ENCODE data around the gene BACH2.
"Not testable (repeated sequence)": the region's sequence is repeated elsewhere in the genome, so short reads cannot be mapped to it uniquely, and the experiment has no call there.

Gene BACH2

GRCh38 chr6:90062051-90062450 is 234.6 kb downstream of the BACH2 start:
- DNase-seq (ENCODE audit: low spot score) = no peak

- not testable (repeated sequence) for DNase-seq (ENCODE audit: low spot score)
These were observed 237.5 kb downstream of the BACH2 start for GRCh38 chr6:90059178-90059577.

DNA sequence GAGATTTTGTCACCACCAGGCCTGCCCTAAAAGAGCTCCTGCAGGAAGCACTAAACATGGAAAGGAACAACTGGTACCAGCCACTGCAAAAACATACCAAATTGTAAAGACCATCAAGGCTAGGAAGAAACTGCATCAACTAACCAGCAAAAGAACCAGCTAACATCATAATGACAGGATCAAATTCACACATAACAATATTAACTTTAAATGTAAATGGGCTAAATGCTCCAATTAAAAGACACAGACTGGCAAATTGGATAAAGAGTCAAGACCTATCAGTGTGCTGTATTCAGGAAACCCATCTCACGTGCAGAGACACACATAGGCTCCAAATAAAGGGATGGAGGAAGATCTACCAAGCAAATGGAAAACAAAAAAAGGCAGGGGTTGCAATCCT is 240.7 kb downstream of the BACH2 start:
- not testable (repeated sequence) for DNase-seq (ENCODE audit: low spot score)

DNA sequence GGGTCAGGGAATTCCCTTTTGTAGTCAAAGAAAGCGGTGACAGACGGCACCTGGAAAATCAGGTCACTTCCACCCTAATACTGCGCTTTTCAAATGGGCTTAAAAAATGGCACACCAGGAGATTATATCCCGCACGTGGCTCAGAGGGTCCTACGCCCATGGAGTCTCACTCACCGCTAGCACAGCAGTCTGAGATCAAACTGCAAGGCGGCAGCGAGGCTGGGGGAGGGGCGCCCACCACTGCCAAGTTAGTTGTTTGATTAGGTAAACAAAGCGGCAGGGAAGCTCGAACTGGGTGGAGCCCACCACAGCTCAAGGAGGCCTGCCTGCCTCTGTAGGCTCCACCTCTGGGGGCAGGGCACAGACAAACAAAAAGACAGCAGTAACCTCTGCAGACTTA is 242.4 kb downstream of the BACH2 start:
- not testable (repeated sequence) for DNase-seq (ENCODE audit: low spot score)

GRCh38 chr6:90053614-90054013 is 243.0 kb downstream of the BACH2 start:
- DNase-seq (ENCODE audit: low spot score) = no peak

- DNase-seq (ENCODE audit: low spot score) = no peak
These were observed 247.3 kb downstream of the BACH2 start for GRCh38 chr6:90049295-90049694.

- DNase-seq (ENCODE audit: low spot score) = no peak
These were observed 248.3 kb downstream of the BACH2 start for GRCh38 chr6:90048206-90048967.

DNA sequence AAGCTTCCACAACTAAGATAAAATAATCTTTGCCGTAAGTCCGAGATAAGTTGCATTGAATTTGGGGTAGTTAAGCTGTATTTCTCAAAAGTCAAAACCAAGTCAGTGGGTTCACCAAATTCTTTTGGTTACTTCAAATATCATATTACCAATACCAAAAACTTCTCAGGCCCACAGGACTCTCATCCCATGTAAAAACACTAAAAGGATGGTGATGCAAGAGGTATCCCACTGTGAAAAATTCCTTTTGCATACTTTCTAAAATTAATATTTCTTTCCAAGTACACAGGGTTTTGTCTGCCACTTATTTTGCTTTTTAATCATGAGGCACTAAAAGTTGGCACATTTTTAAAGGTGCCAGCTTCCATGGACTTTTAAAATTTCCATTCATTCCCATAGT is 251.1 kb downstream of the BACH2 start:
- DNase-seq (ENCODE audit: low spot score) = no peak

DNA sequence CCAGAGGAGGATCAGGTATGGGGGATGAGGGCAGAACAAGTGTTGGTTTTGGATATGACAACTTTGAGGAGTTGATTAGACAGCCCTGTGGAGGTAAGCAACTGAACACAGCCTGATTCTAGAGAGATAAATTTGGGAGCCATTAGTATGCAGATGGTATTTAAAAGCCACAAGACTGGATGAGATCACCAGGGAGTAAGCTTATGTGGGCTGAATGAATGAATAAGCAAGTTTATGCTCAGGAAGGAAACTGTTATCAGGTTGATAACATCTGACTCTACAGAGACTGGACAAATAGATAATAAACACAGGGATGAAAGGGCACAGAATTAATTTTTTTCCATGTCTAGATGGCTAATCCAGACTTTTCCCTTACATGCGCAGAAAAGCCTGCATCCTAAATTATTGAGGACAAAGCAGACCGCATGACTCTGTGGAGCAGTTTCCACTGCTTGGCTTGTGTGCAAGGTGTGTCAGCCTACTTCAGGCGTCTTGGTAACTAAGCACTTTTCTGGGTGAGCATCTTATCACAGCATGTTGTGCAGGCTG is 251.7 kb downstream of the BACH2 start:
- DNase-seq (ENCODE audit: low spot score) = no peak

DNA sequence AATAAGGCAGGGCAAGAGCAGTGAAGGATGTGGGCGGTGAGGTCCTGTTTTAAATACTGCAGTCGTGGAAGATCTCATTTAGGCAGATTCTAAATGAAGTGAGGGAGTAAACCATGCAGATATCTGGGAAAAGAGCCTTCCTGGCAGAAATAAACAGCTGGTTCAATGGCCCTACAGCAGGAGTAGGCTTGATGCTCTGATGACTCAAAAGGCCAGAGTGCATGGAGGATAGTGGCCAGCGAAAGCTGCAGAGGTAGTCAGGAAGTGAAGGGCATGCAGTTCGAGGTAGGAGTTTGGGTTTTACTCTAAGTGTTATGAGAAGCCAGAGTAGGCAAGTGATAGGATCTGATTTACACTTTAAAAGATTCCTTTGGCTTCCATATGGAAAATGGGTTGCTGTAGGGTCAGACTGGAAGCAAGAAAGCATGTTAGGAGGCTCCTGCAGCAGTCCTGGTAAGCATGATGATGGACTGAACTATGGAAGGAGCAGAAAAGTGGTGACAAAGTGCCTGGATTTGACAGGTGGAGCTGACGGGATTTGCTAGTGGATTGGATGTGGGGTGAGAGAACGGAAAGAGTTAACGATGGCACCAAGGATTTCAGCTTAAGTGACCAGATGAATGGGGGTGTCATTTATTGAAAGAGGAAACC is 252.3 kb downstream of the BACH2 start:
- DNase-seq (ENCODE audit: low spot score) = no peak

GRCh38 chr6:90040931-90041330 is 255.7 kb downstream of the BACH2 start:
- no peak for DNase-seq (ENCODE audit: low spot score)

- no peak for DNase-seq (ENCODE audit: low spot score)
These were observed 256.7 kb downstream of the BACH2 start for GRCh38 chr6:90039911-90040310.

- no peak for DNase-seq (ENCODE audit: low spot score)
These were observed 257.5 kb downstream of the BACH2 start for GRCh38 chr6:90038961-90039653.

- DNase-seq (ENCODE audit: low spot score) = no peak
These were observed 259.7 kb downstream of the BACH2 start for GRCh38 chr6:90036963-90037362.

- DNase-seq (ENCODE audit: low spot score) = no peak
These were observed 261.5 kb downstream of the BACH2 start for GRCh38 chr6:90035047-90035723.

DNA sequence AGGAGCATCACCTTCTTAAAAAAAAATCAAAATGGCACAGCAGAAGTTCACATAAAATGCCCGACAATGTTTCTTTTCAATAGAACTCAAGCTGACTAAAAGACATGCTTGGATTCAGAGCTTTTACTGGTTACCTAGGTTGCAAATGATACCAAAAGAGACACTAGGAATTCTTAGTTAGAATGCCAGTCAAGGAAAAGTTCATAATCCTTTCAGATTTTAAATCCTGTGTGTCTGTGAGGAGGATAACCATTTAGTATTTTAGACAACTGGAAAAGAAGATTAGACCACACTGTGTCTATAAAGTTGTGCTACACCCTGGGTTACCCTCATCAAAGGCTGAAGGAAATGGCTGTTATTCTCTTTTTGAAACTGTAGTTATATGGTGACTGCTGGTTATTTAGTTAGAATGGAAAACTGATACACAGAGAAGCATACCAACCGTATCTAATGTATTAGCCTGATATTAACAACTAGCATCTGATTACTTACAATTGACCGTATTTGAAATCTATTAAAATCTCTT is 262.8 kb downstream of the BACH2 start:
- DNase-seq (ENCODE audit: low spot score) = no peak

GRCh38 chr6:90032489-90033212 is 264.0 kb downstream of the BACH2 start:
- DNase-seq (ENCODE audit: low spot score) = not testable (repeated sequence)

DNA sequence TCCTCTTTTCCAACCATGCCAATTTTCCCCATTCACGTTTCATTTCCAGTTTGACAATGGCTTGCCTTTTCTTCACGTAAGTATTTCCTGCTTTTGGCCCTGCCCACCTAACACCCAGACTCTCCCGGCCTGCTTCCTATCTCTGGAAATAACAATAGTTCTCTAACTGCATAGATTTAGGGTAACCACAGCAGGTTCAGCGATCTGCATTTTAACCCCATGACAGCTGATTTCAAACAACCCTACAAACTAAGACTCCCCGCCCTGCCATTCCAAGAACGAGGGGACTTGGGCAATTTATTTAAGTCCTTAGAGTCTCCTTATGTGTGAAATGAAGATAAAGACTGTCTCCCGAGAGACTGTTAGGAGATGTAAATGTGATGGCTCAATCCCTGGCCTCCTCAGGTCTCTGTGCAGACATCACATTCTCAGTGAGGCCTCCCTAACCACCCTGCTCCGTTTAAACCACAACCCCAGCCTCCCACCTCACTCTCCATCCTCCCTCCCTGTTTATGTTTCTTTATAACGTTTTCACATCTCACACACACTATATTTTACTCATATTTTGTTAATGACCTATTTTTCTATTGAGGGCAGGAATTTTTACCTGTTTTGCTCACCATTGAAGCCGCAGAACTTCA is 267.5 kb downstream of the BACH2 start:
- DNase-seq (ENCODE audit: low spot score) = peak; percentile 15

GRCh38 chr6:90028066-90028778 is 268.4 kb downstream of the BACH2 start:
- DNase-seq (ENCODE audit: low spot score) = no peak

DNA sequence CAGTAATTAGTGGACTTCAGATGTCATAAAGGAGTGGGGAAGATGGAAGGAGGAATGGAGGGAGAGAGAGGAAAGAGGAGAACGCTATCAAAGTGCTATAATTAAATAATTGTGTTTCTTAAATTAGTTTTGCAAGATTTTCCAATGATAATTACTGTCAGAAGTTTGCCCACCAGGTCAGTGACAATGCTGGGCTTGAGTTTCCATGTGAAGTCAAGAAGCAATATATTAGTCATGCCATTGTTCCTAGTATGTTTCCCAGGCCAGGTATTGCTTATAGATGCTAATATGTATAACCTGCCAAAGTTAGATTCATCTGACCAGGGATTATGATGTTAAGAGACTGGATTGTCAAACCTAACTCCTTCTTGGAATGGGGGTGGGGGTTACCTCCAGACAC is 270.4 kb downstream of the BACH2 start:
- DNase-seq (ENCODE audit: low spot score) = no peak
